GM21717 (cell line): Measurements from ENCODE around the gene GABBR2.

Source experiments
- ATAC-seq: cut with Tn5 transposase; IDR thresholded peaks from one replicate; pipeline ENCODE4 v1.9.1; 2021; ENCODE audit warnings: mild to moderate bottlenecking, moderate library complexity; ENCODE audit not compliant: unreplicated experiment

Gene GABBR2

DNA sequence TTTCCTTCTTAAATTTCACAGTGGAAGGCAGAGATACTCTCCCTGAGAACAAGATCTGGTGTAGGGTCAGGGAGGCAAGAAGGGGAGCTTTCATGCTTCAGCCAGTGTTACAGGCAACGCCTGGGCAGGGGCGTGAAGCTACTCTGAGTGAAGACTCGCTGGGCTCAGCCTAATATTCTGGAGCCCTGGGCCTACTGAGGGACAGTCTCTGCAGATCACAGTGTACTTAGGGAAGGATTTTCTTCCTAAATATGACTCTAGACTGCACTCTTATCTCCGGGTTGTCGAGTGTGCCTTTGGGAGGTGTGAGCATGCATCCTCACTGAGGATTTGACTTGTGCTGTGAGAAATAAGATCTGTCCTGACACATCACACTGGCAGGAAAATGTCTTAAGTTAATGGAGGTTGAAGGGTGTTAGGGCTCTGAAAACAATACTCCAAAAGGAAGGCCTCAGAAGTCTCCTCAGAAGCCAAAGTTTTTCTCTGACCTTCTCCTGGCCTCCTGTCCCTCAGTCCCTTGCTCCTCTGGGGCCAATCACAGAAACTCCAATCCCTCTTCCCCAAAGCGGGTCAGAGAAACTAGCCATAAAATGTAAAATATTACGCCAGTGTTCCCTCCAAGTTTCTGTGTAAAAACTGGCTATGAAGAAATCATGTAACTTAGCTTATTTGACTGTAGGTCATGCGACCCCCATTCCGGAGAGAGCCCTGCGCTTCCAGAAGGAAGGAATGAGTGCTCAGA is 296.5 kb downstream of the GABBR2 start:
- no peak for ATAC-seq

- ATAC-seq: no peak
These were observed 298.5 kb downstream of the GABBR2 start for GRCh38 chr9:98410185-98410697.

DNA sequence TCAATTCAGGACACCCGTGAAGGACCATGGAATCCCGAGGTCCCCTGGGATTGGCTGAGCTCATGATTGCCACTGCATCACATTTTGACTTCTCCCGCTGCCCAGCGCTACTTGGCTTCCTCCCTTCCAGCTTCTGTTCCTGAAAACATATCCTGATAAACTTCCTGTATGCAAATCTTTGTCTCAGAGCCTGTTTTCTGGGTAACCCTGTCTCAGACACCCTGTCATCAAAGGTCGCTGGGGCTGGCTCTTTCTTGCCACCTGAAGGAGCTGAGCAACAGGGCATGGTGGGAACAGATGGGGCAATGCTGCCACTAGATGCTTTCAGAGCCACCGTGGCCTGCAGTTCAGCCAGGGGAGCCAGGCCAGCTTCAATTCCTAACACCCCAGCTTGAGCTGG is 299.0 kb downstream of the GABBR2 start:
- no peak for ATAC-seq

DNA sequence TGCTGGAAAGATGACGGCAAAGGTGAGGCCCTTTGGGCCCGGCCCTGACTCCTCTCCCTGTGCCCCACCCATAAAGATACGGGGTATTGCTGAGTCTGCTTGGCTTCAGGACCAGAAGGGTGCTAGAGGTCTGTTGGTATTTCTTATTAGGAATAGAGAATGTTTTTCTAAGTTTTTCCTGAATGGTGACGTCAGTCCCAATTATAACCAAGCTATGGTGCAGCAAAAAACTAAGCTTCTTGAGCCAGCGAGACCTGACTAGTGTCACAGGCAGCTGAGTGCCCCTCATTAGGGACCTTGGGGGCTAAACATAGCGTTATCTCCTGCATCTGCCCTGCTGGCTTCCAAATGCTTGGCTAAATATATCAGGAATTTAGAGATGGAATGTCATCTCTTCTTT is 302.3 kb downstream of the GABBR2 start:
- no peak for ATAC-seq

DNA sequence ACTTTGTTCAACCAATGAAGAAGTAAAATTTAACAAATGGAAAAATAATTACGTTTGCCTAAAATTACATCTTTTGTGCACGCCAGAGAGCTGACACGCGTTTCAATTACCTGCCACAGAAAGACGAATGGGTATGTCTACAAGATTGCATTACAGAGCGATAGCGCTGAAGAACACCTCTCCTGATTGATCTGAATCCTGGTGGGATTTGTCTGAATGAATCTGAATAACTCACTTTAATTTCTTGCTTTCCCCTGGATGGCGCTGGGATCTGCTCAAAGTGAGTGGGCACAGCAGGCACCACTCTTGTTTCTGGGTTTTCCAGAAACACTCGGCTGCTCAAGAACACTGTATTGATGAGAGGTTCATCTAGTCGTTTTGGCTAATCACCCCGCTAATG is 304.5 kb downstream of the GABBR2 start:
- ATAC-seq: no peak

DNA sequence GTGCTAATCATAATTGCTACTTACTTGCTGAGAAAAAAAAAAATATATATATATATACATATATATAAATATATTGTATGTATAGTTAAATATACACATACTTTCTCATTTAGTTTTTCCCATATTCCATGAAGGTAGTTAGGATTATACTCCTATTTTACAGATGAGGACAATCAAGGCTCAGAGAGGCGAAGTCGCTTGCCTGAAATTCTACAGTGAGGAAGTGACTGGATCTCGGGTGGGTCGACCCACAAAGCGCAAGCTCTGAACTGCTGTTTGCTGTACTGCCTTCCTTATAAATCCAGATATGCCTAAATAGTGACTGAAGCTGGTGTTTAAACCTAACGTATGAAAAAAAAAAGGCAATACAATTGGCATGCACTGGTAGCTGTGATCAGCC is 305.0 kb downstream of the GABBR2 start:
- no peak for ATAC-seq

DNA sequence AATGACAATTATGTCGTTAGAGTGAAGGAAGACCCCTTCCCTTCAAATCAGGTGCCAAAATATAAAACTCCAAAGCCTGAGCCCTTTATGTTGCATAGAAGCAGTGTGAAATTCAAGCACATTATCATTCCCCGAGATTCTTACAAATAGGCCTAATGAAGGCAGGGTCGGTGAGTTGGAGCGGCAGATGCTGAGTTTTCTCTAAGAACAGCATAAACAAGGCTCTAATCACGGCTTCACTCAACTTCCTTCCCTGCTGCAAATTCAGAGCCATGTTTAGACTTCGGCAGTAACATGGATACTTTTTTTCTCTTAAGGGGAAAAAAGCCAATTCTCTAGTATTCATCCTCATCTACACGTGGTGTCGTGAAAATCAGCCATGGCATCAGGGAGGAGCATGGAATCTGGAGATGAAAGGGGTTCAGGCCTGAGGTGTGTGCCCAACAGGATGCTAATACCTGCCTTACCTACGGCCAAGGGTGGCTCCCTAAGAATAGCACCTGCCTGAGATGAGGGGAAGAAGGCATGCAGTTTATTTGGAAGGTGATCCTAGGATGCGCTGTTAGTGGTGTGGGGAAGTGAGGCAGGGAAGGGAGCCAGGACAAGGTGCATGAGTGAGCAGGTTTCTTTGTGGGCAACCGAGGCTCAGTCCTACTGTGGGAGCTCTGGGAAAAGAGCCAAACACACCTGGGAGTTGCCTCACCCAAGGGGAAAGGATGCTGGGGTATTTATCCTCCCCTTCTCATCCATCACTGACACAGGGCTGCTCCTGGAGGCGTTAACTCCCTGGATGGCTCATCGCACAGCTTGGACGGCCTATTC is 306.5 kb downstream of the GABBR2 start:
- no peak for ATAC-seq

- ATAC-seq: no peak
These were observed 307.4 kb downstream of the GABBR2 start for GRCh38 chr9:98401140-98402018.

DNA sequence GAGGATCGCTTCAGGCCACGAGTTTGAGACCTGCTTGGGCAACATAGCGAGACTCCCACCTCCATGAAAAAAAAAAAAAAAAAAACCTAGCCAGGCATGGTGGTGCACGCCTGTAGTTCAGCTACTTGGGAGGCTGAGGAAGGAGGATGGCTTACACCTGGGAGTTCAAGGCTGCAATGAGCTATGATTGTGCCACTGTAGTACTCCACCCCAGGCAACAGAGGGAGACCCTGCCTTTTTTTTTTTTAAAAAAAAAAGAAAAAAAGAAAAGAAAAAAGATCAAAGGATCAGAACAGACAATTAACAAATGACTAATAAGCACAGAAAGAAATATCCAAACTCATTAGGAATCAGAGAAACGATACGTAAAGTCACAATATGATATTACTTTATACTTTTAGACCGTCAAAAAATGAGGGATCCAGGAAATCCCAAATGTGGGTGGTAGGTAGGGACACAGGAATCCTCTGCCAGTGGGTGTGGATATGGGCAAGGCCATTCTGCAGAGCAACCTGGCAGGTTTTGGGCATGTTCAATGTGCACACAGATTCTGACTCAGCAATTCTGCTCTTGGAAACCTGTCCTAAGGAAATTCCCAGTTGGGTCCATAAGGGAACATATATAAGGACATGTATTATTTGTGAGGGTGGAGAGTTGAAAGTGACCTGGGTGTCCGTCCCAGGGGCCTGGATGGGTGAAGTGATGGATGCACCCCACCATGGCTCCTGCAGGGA is 308.6 kb downstream of the GABBR2 start:
- no peak for ATAC-seq

- ATAC-seq: no peak
These were observed 312.1 kb downstream of the GABBR2 start for GRCh38 chr9:98396656-98397055.

- ATAC-seq: no peak
These were observed 312.5 kb downstream of the GABBR2 start for GRCh38 chr9:98396236-98396635.

DNA sequence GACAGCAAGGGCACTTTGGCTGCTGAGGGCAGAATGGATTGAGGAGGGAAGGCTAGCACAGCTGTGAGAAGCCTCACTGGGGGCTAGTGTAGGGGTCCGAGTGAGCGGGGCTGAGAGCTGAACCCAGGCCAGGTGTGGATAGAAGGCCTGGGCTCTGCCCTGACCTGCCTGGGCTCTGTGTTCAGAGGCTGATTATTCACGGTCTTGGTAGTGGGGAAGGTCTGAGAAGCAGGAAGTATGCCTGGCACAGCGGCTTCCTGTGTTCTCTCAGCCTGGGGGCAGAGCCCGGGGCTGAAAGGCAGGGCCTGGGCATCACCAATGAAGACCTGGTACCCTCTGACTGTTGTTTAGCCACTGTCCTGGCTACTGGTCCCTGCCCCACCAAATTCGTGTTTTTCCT is 316.9 kb downstream of the GABBR2 start:
- ATAC-seq: no peak

DNA sequence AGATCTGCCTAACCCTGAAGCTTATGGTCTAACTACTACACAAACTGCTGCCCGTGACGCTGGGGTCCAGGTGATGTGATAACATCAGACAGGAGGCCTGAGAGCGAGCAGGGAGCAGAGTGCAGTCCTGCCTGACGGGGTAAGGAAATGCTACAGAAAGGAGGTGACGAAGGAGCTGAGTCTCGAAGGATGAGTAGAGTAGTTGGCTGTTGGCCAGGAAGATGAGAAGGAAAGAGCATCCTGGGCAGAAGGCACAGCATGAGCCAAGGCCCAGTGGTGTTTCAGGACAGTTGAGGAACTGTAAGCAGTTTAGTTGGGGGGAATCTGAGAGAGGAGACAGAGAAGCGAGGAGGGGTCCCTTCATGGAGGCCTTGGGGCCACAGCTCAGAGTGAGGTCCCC is 317.3 kb downstream of the GABBR2 start:
- ATAC-seq: no peak

DNA sequence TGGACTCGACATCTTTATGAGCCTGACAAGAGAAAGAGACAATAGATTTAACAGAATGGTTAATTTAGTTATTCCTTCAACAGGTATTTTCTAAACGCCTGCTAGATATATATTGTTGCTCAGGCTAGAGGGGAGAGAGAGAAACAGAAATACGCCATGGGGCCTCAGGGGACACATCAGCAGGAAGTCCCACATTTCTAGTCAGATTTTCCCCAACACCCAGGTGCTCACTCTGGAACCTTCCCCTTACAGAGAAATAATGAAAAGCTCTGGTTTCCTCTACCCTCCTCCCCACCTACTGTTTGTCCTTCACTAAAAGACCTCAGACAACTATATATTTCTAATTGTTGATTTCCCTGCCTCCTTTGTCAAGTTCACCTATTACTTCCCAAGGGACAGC is 323.0 kb downstream of the GABBR2 start:
- ATAC-seq: no peak

DNA sequence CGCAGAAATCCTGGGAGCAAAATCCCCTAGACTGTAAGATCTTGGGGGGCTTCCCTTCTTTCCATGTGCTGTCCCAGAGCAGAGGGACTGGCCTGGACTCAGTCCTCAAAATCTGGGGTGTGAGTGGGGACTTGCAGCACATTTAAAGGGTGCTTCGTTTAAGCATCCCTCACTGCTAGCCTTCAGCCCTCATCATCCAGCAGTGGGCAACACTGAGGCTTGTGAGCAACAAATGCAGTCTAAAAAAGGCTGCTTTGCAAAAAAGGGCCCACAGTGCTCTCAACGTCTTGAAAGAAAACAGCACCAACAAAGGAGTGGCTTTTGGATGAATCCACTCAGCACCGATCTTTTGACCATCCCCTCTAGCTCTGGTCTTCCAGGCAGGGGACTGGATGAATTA is 325.0 kb downstream of the GABBR2 start:
- no peak for ATAC-seq

- ATAC-seq: no peak
These were observed 327.2 kb downstream of the GABBR2 start for GRCh38 chr9:98381311-98382103.

- ATAC-seq: no peak
These were observed 328.6 kb downstream of the GABBR2 start for GRCh38 chr9:98380065-98380681.

DNA sequence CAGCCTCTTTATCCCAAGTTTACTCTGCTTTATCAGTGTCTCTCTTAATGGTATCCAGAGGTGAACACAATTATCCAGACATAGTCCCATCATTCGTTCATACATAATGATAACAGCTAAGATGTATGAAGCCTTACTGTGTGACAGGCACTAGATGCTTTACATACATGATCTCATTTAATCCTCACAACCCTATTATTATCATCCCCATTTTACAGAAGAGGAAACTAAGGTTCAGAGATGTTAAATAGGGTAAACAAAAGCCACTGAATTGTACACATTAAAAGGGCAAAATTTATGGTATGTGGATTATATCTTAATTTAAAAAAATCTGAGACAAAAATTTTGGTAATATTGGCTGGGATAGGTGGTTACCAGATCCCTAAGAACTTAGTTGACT is 329.2 kb downstream of the GABBR2 start:
- ATAC-seq: no peak

DNA sequence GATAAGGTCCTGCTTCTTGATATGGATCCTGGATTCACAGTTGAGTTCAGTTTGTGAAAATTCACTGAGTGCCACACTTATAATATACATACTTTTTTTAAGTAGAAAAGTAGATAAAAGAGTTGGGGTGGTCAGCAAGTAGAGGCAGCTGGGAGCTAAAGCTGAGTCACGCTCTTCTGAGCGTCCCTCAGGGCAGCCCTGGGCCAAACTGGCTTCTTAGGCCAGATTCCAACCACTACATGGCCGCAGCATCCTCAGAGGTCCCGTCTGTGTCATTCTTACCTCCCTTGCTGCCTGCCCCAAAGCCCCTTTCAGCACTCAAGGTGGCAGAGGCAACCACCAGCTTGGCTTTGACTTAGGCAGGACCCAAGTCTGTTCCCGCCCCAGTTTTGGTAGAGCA is 329.9 kb downstream of the GABBR2 start:
- ATAC-seq: no peak
